GM12872 (cell line): ENCODE results near the gene TNN.

ENCODE experiments used
- TF ChIP-seq, protein P1 (sequence below): IDR thresholded peaks from 3 replicates; pipeline ENCODE4 v1.5.1; 2011; ENCODE audit warnings: low read depth, mild to moderate bottlenecking, low read length, moderate library complexity; ENCODE audit not compliant: insufficient read depth

Gene TNN

DNA sequence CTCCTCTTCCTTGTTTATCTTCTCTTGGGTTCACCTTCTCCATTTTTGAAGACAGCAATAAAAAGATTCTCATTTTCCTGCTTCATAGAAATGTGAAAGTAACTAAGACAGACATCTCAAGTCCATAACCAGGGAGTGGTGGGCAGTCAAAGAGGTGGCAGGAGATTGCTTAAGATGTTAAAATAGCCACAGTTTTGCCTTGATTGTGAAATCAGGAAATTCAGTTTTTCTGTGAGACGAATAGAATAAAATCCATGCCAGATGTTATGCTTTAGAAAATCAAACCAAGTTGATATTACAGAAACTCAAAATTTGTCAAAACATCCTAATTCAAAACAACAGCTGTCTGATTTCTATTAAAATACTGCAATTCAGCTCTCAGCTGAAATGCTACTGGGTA, 57.2 kb downstream of the TNN start:
- TF ChIP-seq, protein P1, sequence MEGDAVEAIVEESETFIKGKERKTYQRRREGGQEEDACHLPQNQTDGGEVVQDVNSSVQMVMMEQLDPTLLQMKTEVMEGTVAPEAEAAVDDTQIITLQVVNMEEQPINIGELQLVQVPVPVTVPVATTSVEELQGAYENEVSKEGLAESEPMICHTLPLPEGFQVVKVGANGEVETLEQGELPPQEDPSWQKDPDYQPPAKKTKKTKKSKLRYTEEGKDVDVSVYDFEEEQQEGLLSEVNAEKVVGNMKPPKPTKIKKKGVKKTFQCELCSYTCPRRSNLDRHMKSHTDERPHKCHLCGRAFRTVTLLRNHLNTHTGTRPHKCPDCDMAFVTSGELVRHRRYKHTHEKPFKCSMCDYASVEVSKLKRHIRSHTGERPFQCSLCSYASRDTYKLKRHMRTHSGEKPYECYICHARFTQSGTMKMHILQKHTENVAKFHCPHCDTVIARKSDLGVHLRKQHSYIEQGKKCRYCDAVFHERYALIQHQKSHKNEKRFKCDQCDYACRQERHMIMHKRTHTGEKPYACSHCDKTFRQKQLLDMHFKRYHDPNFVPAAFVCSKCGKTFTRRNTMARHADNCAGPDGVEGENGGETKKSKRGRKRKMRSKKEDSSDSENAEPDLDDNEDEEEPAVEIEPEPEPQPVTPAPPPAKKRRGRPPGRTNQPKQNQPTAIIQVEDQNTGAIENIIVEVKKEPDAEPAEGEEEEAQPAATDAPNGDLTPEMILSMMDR = no peak

DNA sequence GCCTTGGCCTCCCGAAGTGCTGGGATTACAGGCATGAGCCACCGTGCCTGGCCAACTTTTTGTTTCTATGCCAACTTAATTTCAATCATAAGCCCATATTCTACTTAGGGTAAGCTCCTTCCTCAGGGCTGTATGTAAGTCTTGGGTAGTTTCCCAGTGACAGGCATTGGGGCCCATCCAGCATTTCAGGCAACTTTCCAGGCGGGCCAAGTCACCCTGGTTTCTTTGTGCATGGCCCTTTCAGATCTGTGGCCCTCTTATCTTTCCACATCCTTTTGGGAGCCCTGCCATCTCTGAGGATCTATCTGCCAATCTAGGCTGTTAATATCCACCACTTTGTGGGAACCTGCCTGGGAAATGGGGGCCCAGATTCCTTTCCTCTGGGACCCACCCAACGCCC, 58.7 kb downstream of the TNN start:
- TF ChIP-seq, protein P1 = no peak

DNA sequence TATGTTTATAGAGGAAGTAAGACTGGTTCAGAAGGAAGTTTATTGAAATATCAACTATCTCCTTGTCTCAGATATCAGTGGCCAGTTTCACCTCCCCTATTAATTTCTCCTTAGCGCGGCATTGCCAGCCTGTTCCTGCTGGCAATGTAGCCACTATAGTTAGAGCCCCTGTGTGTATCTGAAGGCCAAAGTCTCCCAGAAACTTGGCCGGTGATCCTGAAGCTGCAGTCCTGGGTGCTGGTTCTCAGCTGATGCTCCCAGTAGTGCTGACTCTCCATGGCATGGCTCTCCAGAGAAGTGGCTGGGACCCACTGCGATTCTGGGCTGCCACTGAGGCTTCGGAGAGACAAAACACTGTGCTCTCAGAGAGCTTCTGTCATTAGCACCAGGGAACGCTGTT, 59.9 kb downstream of the TNN start:
- TF ChIP-seq, protein P1 = no peak

DNA sequence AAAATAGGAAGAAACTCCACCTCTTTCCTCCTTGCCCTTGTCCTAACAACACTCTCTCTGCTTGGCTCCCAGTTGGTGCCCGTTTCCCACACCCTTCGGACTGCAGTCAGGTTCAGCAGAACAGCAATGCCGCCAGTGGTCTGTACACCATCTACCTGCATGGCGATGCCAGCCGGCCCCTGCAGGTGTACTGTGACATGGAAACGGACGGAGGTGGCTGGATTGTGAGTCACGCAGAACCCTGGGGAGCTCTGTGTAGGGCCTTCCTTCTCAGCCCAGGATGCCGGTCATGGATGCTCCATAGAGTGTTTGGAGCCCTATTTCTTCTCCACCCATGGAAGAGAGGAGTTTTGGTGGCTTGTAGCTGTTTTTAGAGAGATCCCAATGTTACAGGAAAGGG, 60.9 kb downstream of the TNN start:
- TF ChIP-seq, protein P1 = no peak

DNA sequence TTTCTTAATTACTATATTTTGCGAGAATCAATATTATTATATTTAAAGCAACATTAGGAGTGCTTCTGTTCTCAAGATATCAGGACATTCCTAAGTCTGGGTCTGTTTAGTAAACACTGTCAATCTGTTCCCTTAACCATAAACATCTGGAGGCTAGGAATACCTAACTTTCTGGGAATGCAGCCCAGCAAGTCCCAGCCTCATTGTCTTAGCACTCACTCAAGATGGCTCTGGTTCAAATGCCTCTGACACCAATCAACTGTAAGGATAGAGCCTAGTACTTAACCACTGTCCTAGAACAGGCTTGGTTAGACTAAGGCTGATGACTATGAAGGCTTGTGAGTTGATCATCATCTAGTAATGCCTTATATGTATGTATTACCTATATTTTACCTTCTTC, 61.5 kb downstream of the TNN start:
- TF ChIP-seq, protein P1 = no peak

DNA sequence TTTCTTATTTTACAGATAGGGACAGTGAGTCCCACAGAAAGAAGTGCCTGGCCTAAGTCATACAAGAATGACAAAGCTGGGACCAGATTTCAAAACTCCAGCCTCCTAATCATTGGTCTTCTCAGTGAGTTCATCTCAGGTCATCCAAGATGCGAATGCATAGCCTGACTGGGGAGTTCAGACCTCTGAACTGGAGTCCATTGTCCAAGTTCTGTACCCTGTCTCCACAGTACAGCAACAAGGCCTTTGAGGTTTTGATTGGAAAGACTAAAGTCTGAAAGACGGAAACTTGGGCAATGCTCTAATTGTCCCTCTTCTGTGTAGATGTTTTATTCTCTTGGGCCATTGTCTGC, 62.0 kb downstream of the TNN start:
- TF ChIP-seq, protein P1 = no peak

DNA sequence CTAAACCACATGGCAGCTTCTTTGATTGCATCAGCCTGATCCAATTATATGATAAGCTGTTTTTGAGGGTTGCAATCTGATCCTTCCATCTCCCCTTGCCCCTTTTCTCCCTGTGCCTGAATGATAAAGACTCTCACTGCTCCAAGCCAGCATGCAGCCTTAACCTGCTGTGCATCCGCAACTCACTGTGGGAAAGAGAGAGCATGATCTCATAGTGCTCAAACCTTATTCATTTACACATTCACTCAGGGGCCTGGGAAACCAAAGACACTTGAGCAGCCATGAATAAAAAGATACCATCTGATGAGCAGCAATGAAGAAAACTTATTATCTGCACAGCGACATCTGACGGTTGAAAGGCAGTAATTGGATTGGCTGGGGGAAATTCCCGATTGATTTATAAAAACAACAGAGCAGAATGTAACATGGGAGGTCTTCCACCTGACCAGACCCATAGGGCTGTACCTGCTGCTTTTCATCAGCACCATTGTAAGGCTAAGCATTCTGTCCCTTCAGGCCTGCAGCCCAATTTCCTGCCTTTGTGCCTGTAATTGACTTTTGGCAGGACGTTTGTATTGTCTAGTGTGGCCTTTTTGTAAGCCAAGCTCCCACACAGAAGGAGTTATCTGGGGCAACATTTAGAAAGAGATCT, 62.5 kb downstream of the TNN start:
- TF ChIP-seq, protein P1 = no peak
